ENCODE data around the gene HSPD1. TPM values are rescaled to one million over a fixed set of nuclear protein-coding genes. Genes with fewer than 3 reads are reported as not detected.

The HSPD1 gene
- polyA plus RNA-seq, 2 of the 4 experiments (the other 2 are of a cell fraction): 790 to 882 TPM

- TF ChIP-seq ZC3H11A (IDR thresholded peaks at IDR 0.05) (no peak), SMC3 (IDR thresholded peaks at IDR 0.05) (no peak), ESRRA (IDR thresholded peaks at IDR 0.05; ENCODE audit: borderline replicate concordance, low read length) (no peak), MAX (IDR thresholded peaks at IDR 0.05) (no peak), HES2 (IDR thresholded peaks at IDR 0.05) (no peak), JUN (IDR thresholded peaks at IDR 0.05) (no peak), KDM5A (IDR thresholded peaks at IDR 0.05) (no peak)
Observed at GRCh38 chr2:197543206-197543605, 43.6 kb upstream of the HSPD1 start (continued).

GRCh38 chr2:197539734-197540133 is 40.1 kb upstream of the HSPD1 start:
- Histone ChIP-seq H3K4me1 (no peaks in the 10 kb centered on the region), H3K4me2 (no peak overlapping the region), H3K9me3 (no peaks in the 10 kb centered on the region), H3K4me3 (no peak overlapping the region), H3K27ac (no peak overlapping the region)
- FAIRE-seq (no peak), ATAC-seq (no peak), DNase-seq (ENCODE audit: low read depth in 1 of 2, low spot score in 1 of 2) (no peak)
- ChIA-PET POLR2A (no interaction called here), CTCF (interaction anchor here (1.4 kb wide), 1 partner anchor 60 kb away, joined by 4 read pairs; no protein-coding TSS in a partner anchor)
- WGBS (ENCODE audit: missing lambda C conversion rate): 82% methylated on average over 1 of the region's 1 CpG
- TF ChIP-seq RFX5 (IDR thresholded peaks at IDR 0.05) (no peak), CEBPB (IDR thresholded peaks at IDR 0.05) (no peak), HDAC2 (IDR thresholded peaks at IDR 0.05) (no peak), TFCP2L1 (CRISPR knock-in tag; IDR thresholded peaks at IDR 0.05) (no peak), RAD21 (conservative IDR thresholded peaks at IDR 0.05 in 1 of 2, IDR thresholded peaks at IDR 0.05 in 1 of 2) (no peak), GATA3 (IDR thresholded peaks at IDR 0.05; ENCODE audit: borderline replicate concordance) (no peak), KDM5A (IDR thresholded peaks at IDR 0.05) (no peak), BCL3 (IDR thresholded peaks at IDR 0.05) (no peak), NFE2L2 (conservative IDR thresholded peaks at IDR 0.05; ENCODE audit: low read length) (no peak), MYC (IDR thresholded peaks at IDR 0.05; ENCODE audit: borderline replicate concordance, low read length) (no peak), RNF2 (IDR thresholded peaks at IDR 0.05; ENCODE audit: borderline replicate concordance, low read depth) (no peak), ATOH8 (CRISPR knock-in tag; IDR thresholded peaks at IDR 0.05; ENCODE audit: low read depth) (no peak), SMC3 (IDR thresholded peaks at IDR 0.05) (no peak), JUNB (IDR thresholded peaks at IDR 0.05) (no peak), CHD4 (IDR thresholded peaks at IDR 0.05; ENCODE audit: borderline replicate concordance) (no peak), CHD2 (IDR thresholded peaks at IDR 0.05; ENCODE audit: low read length, partially characterized antibody) (no peak), NPAS2 (CRISPR knock-in tag; IDR thresholded peaks at IDR 0.05; ENCODE audit: borderline replicate concordance) (no peak), KDM1A (IDR thresholded peaks at IDR 0.05; ENCODE audit: low read depth) (no peak)

GRCh38 chr2:197538412-197538811 is 38.8 kb upstream of the HSPD1 start:
- H3K4me2 ChIP-seq: no peak overlapping the region
- ChIA-PET CTCF (no interaction called here), POLR2A (no interaction called here)
- H3K4me3 ChIP-seq: no peak overlapping the region
- WGBS (ENCODE audit: missing lambda C conversion rate): 82% methylated on average over 2 of the region's 2 CpGs
- ATAC-seq: no peak
- H3K9me3 ChIP-seq: no peaks in the 10 kb centered on the region
- no peak for FAIRE-seq
- H3K27ac ChIP-seq: no peak overlapping the region
- H3K4me1 ChIP-seq: no peaks in the 10 kb centered on the region
- no peak for DNase-seq (ENCODE audit: low read depth in 1 of 2, low spot score in 1 of 2)
- no peak for TF ChIP-seq MAFK (IDR thresholded peaks at IDR 0.05; ENCODE audit: partially characterized antibody)
- no peak for TF ChIP-seq JUN (IDR thresholded peaks at IDR 0.05)
- no peak for TF ChIP-seq KDM1A (IDR thresholded peaks at IDR 0.05; ENCODE audit: low read depth)
- TF ChIP-seq ATOH8 (CRISPR knock-in tag; IDR thresholded peaks at IDR 0.05; ENCODE audit: low read depth): no peak
- TF ChIP-seq GATA3 (IDR thresholded peaks at IDR 0.05; ENCODE audit: borderline replicate concordance): no peak
- no peak for TF ChIP-seq RAD21 (conservative IDR thresholded peaks at IDR 0.05 in 1 of 2, IDR thresholded peaks at IDR 0.05 in 1 of 2)
- TF ChIP-seq PBX3 (IDR thresholded peaks at IDR 0.05): no peak
- TF ChIP-seq HOXB5 (CRISPR knock-in tag; IDR thresholded peaks at IDR 0.05): no peak
- no peak for TF ChIP-seq RNF2 (IDR thresholded peaks at IDR 0.05; ENCODE audit: borderline replicate concordance, low read depth)
- no peak for TF ChIP-seq RCOR1 (IDR thresholded peaks at IDR 0.05; ENCODE audit: low read depth, low read length)
- no peak for TF ChIP-seq MAX (IDR thresholded peaks at IDR 0.05)
- TF ChIP-seq RFX5 (IDR thresholded peaks at IDR 0.05): no peak
- TF ChIP-seq REST (IDR thresholded peaks at IDR 0.05): no peak
- TF ChIP-seq CHD4 (IDR thresholded peaks at IDR 0.05; ENCODE audit: borderline replicate concordance): no peak
